ENCODE results near the gene CNOT8. TPM values are rescaled to one million over a fixed set of nuclear protein-coding genes. Genes with fewer than 3 reads are reported as not detected.

The CNOT8 gene
- total and polyA plus RNA-seq, 4 donors = 53.9 to 87.0 (median 68.7) TPM

DNA sequence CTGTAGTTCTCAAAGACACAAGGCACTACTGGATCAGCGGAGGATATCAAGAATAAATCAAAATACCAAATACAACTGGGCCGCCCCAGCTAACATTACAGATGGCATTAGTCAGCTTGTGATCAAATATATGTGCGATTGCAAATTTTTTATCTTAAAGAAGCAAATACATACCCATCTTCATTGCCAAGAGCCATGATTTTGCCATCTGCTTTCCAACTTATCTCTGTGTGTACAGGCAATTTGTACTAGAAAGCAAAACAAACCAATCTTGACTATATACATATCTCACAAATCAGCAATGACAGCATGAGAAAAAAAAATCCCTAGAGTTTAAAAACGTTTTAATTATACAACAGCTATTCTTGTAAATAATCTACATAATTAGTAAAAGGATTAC is 59.3 kb downstream of the CNOT8 start:
- DNase-seq (no peak), ATAC-seq (ENCODE audit: insufficient read depth, low FRiP score) (no peak)
- peaks cover 15 to 30% (median 28%) of the 10 kb centered on the region in 4 donors for H3K36me3 ChIP-seq (ENCODE audit: control insufficient read depth in 4 of 4, insufficient read depth in 4 of 4, low read length in 4 of 4)
- whole genome bisulfite sequencing, 2 donors = 88 to 93% methylated on average over 4 of the region's 4 CpGs
- no peak overlapping the region for H3K27ac ChIP-seq (ENCODE audit: low read depth in 1 of 2, low read length in 1 of 2)
- no peaks in the 10 kb centered on the region for H3K27me3 ChIP-seq (ENCODE audit: control insufficient read depth in 3 of 3, insufficient read depth in 3 of 3, low read length in 2 of 3)
- no peak overlapping the region for H3K9ac ChIP-seq (ENCODE audit: insufficient read depth in 1 of 2, low read length in 2 of 2)
- TF ChIP-seq CTCF (IDR thresholded peaks at IDR 0.05; ENCODE audit: control extremely low read depth, extremely low read depth) = no peak
- H3K4me3 ChIP-seq = no peak overlapping the region
- no peaks in the 10 kb centered on the region for H3K4me1 ChIP-seq (ENCODE audit: control insufficient read depth in 5 of 5, insufficient read depth in 5 of 5, low read length in 5 of 5)
- no peaks in the 10 kb centered on the region for H3K9me3 ChIP-seq (ENCODE audit: control insufficient read depth in 4 of 4, insufficient read depth in 3 of 4, low read length in 3 of 4)

DNA sequence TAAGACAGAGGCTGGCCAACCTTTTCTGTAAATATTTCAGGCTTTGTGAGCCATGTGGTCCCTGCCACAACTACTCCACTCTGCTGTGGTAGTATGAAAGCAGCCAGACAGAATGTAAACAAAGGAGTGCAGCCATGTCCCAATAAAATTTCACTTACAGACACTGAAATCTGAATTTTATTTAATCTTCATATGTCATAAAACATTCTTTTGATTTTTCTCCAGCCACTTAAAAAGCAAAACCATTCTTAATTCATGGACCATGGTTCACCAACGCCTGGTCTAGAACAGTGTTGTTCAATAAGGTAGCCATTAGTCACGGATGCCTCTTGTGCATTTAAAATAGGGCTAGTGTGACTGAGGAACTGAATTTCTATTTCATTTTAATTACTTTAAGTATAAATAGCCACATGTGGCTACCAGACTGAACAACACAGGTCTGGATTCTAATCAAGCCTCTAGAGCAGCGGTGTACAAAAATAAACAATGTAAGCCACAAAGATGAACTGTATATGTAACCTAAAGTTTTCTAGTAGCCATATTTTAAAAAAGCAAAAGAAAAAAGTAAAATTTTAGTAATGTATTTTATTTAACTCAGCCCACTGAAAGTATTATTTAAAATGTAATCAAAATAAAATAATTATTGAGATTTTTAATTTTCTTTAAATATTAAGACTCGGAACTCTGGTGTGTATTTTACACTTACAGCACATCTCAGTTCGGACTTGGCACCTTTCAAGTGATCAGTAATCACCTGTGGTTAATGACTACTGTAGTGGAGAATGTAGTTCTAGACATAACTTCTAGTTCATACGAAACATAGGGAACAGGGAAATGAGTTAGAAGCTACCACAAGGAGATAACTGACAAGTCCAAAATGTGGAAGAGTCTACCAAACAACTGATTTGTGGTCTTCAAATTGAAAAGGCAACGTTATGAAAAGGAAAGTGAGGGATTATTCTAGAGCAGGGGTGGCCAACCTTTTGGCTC is 65.3 kb downstream of the CNOT8 start:
- Histone ChIP-seq H3K27ac (ENCODE audit: low read depth in 1 of 2, low read length in 1 of 2) (no peak overlapping the region), H3K27me3 (ENCODE audit: control insufficient read depth in 3 of 3, insufficient read depth in 3 of 3, low read length in 2 of 3) (no peaks in the 10 kb centered on the region), H3K36me3 (ENCODE audit: control insufficient read depth in 4 of 4, insufficient read depth in 4 of 4, low read length in 4 of 4) (peaks cover 24 to 53% (median 31%) of the 10 kb centered on the region in 4 donors), H3K9ac (ENCODE audit: insufficient read depth in 1 of 2, low read length in 2 of 2) (no peak overlapping the region), H3K4me1 (ENCODE audit: control insufficient read depth in 5 of 5, insufficient read depth in 5 of 5, low read length in 5 of 5) (no peaks in the 10 kb centered on the region), H3K4me3 (no peak overlapping the region), H3K9me3 (ENCODE audit: control insufficient read depth in 4 of 4, insufficient read depth in 3 of 4, low read length in 3 of 4) (no peaks in the 10 kb centered on the region)
- WGBS, 2 donors = 91 to 93% methylated on average over 7 of the region's 7 CpGs
- DNase-seq = no peak
- ATAC-seq (ENCODE audit: insufficient read depth, low FRiP score) = no peak
- TF ChIP-seq CTCF (IDR thresholded peaks at IDR 0.05; ENCODE audit: control extremely low read depth, extremely low read depth) = no peak

Small RNAs within 50 kb of the gene (small RNA-seq; reads per million reads assigned to genes)
- gene MIR378H (ENCODE audit: low replicate concordance) = not detected

Other genes starting within 250 kb of the CNOT8 start
- 100 to 1,000 TPM in 1 of 2 donors, 10 to 100 TPM in 1; 75.7 to 199 TPM for gene LARP1, start 103.2 kb upstream of the CNOT8 start, total RNA-seq
- gene LARP1, start 103.2 kb upstream of the CNOT8 start, polyA plus RNA-seq = 10 to 100 TPM; 30.5 to 47.7 TPM
- gene FAXDC2, start 8.0 kb upstream of the CNOT8 start, total RNA-seq = 10 to 100 TPM; 21.0 to 37.5 TPM
- 10 to 100 TPM; 11.1 to 13.2 TPM for gene FAXDC2, start 8.0 kb upstream of the CNOT8 start, polyA plus RNA-seq
- gene GEMIN5, start 79.6 kb downstream of the CNOT8 start, total RNA-seq = 10 to 100 TPM; 15.5 to 18.3 TPM
- gene GEMIN5, start 79.6 kb downstream of the CNOT8 start, polyA plus RNA-seq = 1 to 10 TPM; 2.8 to 6.1 TPM
- gene MRPL22, start 82.4 kb downstream of the CNOT8 start, total RNA-seq = 10 to 100 TPM; 26.9 to 35.0 TPM
- 10 to 100 TPM; 40.2 to 88.0 TPM for gene MRPL22, start 82.4 kb downstream of the CNOT8 start, polyA plus RNA-seq
- not detected for gene KIF4B, start 155.1 kb downstream of the CNOT8 start, total RNA-seq
- under 1 TPM; 0.01 to 0.02 TPM for gene KIF4B, start 155.1 kb downstream of the CNOT8 start, polyA plus RNA-seq

Data from lung (tissue), 13 donors.